ENCODE measurements around the gene TMPRSS6.

TMPRSS6 gene

DNA sequence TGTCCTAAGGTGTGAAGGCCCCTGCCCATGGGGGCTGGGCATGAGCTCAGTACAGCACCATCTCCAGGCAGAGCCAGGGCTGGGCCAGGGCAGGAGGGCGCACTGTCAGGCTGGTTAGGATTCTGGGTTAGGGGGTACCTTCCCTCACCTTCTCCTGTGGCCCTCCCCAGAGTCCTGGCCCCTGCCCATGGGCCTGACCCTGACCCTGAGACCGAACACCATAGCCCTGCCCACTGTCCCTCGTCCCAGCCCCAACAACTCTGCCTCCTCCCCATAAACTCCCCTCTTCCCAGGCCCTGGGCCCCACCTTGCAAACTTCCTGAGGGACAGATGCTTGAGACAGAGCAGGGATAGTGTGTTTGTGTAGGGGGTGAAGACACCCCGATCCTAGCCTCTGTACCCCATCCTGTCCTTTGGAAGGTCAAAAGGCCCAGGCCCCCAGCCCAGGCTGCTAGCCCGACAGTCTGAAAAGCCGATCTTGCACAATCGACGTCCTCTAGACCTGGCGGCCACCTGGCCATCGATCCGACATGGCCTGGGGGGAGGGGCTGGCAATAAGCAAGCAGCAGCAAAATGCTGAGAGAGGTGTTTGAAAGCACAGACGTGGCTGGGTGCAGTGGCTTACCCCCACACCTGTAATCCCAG, 2.7 kb upstream of the TMPRSS6 start:
- DNase-seq, result no peak

DNA sequence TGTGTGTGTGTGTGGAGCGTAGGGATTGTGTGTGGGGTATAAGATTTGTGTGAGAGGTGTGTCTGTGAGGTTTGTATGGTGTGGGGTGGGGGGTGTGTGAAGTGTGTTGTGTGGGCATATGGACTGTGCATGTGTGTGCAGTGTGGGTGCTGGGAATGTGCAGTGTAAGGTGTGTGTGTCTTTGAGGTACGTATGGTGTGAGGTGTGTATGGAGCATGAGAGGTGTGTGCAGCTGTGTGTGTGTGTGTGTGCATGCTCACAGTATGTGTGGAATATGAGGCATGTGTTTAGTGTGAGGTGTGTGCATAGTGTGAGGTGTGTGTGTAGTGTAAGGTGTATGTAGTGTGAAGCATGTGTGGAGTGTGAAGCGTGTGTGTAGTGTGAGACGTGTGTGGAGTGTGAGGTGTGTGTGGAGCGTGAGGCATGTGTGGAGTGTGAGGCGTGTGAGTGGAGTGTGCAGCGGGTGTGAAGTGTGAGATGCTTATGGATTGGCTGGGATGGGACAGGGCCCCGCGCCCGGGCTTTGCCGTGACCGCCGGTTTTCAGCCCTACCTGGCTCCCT, 1.7 kb upstream of the TMPRSS6 start:
- DNase-seq, result no peak

DNA sequence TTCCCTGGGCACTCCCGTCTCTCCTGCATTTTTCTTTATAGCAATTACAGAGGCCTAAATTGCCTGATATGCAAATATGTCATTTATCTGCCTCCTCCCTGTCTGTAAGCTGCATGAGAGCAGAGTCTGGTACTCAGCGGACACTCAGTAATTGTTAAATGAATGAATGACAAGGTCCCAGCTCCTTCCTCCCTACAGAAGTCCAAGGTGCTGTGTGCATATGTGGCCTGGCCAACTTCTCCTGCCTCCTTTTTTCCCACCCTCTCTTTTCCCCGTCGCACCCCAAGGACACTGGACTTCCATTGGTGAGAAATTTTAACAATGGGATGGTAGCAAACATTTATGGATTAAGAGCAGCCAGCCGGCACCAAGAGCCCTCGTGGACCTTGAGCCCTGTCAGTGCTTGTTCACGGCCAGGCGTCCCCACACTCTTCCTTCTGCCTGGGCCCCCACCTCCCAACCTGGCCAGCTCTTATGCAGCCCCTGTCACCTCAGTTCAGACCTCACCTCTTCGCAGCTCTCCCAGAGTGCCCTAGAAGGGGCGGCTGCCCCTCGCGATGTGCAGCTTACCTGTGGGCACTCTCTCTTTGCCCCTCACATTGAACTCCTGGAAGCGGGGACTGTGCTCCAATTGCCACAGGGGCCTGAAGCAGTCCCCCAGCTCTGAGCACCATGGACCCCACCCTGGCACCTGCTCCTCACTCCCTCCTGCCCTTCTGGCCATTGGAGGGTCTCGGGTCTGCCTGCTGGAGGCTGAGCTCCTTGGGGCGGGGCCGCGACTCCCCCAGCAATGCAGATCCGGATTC, 1.5 kb downstream of the TMPRSS6 start:
- no peak for DNase-seq

DNA sequence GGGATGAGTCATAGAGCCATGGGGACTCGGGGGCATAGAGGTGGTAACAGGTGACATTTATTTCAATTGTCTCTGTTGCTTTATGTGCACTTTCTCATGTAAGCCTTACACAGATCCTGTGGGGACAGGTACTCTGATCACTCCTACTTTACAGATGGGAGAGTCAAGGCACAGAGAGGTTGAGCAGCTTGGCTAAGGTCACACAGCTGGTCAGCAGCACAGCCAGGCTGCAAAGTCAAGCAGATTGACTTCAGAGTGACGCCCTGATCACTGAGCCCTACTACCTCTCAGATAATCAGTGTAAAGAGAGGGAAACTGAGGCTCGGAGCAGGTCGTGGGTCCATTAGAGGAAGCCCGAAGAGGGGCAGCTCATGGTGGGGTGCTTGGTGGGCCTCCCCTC, 3.5 kb downstream of the TMPRSS6 start:
- DNase-seq, result no peak

DNA sequence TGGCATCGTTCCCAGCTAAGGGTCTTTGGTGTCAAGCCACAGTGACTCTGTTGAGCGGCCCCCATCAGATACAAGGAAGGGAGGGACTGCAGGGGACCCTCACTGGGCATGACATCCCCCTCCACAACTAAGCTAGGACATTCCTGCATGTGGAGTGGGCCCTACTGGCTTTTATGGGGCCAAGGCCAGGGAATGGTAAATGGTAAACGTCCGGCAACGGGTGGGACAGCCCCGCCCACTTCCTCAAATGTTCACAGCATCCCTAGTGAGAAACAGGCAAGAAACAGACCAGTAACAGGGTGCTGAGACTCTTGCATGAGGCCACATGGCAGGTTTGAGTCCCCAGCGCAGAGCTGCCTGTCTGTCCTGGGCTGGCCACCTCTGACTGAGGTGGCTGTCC, 4.4 kb downstream of the TMPRSS6 start:
- DNase-seq, result no peak

DNA sequence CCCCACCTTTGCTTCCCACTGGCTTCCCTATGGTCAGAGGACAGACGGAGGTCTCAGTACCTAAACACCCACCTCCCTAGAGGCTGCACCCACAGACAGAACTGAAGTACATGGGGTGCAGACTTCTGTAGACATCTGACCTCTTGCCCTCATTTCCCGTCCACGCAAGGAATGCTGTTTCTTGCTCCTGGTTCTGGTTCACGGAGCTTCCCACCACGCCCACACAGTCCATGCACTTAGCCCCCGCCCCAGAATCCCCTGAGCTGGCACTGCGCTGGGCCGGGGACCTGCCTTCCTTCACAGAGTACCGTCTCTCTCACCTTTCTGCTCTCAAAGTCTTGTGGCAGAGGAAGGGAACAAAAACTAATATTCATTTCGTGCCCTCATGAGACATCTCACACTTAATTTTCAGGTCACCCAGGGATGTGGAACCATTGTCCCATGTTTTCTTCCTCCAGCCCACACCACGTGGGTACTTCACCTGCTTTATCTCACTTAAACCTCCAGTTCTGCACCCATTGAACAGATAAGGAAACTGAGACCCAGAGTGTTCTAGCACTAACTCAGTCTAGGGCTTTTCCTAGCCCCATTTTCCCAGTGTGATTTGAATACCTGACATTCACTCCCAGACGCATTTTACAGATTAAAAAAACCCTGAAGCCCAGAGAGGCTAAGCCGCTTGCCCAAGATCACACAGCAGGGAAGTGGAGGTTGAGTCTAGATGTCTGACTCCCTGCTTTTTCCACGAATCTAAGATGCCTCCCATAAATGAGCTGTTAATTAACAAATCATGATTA, 5.7 kb downstream of the TMPRSS6 start:
- DNase-seq, result no peak

DNA sequence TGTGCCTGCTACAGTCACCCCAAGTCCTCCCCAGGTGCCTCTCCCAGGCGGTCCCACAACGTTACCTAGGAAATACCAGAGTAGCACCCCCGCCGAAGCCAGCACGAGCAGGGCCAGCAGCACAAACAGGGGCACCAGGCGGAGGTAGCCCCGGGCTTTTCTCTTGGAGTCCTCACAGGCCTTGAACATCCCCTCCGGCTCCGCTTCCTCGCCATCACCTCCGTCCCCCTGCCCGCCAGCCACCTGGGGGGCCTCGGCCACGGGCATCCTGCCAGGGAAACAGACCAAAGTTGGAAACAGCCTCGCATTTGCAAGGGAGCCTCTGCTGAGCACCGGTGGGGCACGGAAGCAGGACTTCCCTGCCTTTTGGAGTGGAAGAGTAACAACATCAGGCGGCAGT, 6.4 kb downstream of the TMPRSS6 start:
- DNase-seq, result no peak

DNA sequence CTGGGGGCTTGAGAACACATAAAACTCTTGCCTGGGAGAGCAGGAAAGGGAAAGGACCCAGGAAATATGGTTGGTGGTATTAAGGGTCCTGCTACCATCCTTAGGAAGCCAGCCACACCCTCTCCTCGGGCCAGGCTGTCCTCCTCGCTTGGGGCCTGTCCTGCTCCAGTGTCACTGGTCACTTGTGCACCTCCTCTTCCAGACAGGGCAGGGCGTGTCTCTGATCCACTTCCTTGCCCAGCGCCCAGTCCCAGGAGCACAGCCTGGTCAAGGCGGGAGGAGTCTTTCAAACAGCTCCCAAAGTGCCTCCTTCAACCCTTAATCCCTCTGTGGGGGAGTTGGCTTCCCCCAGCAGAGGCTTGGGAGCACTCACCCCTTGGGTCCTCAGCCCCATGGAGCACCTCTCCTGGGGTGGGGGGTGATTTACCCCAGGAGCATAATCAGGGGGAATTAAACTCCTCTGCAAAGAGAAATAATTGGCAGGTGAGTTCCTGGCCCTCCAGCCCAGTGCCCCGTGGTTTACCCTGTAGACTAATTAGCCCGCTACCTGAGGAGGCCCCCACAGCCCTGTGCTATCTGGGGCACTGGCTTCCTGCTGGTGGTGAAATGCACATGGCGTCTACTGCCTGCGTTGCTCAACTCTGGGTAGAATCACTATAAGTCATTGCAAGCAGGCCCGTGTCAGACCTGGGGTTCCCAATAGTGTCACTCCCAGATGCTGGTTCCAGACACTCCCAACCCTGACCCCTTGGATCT, 8.0 kb downstream of the TMPRSS6 start:
- no peak for DNase-seq

DNA sequence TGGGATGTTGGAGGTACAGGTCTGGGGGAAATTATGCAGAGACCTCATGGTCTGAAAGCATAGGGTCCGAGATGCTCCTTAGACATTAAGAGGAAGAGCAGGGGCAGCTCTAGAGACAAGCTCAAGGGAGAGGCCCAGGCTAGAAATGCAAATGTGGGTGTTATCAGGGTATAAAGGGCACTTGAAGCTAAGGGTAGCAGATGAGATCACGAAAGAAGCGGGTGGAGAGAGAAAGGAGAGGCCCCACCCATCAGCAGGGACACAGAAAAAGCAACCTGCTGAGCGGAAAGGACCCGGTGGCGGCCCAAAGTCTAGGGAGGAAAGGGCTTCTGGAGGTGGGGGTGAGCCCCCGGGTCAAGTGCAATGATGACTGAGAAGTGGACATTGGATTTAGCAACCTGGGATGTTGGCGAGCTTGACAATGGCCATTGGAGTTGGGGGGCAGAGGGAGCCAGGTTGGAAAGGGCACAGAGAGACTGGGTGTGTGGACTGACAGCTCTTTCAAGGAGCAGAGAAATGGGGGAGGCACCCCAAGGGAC, 8.9 kb downstream of the TMPRSS6 start:
- DNase-seq, result no peak

DNA sequence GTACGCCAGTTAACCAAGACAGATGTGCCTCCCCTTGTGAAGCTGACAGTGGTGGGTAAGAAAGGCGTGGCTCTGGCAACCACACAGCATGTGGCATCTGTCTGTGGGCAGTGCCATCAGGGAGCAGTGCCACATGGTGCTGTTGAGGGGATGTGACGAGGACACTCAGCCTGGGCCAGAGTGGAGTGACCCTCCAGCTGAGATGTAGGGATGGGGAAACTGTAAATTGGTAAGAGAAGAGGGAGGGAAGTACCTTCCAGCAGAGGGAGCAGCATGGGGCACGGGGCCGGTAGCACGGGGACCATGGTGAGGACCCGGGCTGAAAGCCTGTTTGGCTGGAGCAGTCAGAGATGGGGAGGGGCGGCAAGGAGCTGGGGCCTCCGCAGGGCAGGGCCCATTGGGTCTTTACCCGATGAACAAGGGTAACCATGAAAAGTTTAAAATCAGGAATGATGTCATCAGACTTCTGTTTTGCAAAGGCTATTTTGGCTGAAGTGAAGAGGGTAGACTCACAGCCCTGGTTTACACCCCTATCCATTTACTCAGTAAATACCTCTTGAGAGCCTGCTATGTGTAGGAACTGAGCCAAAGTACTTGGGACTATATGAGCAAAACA, 10.4 kb downstream of the TMPRSS6 start:
- DNase-seq, result peak in 1 of 2 experiments; percentile 16

DNA sequence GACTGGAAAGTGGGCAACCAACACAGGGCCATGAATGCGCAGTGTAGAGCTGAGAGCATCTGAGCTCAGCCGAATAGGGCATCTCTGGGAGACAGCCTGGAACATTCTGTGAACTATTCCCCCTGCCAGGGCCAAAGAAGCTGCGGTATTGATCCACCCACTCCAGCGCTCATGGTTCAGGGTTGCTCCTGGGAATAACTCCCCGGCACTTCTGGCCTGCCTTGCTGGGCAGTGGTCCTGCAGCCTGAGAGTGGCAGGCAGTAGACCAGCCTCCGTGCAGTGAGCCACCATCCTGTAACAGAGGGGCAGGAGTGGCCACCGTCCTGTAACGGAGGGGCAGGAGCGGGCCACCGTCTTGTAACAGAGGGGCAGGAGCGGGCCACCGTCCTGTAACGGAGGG, 12.2 kb downstream of the TMPRSS6 start:
- DNase-seq, result no peak

DNA sequence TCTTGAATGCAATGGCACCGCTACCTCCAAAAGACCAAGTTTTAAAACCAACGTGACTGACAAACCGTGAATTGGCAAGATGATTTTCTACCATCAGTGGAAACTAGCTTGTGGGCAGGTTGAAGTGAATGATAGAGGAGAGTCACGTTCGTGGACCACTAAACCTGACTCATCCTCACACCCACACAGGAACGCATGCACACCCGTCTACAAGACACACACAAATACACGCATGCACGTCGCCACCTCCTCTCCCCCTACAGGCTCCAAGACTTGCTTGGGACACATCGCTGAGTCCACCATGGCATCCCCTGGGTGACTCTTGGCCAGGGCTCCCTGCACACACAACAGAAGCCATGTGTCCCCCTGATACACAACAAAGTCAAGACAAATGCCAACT, 14.4 kb downstream of the TMPRSS6 start:
- DNase-seq, result no peak

DNA sequence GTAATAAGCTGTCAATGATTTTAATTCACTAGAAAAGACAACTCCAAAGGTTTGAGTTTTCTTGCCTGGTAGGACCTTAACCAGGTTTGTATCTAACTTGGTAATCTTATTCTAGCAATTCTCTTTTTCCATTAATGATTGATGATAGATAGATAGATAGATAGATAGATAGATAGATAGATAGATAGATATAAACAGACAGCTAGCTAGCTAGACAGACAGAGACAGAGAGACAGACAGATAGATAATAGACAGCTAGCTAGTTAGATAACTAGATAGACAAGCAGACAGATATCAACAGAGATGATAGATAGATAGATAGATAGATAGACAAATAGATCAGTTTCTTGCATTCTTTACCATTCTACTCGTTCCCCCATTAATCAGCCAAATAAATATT, 15.3 kb downstream of the TMPRSS6 start:
- DNase-seq, result no peak

DNA sequence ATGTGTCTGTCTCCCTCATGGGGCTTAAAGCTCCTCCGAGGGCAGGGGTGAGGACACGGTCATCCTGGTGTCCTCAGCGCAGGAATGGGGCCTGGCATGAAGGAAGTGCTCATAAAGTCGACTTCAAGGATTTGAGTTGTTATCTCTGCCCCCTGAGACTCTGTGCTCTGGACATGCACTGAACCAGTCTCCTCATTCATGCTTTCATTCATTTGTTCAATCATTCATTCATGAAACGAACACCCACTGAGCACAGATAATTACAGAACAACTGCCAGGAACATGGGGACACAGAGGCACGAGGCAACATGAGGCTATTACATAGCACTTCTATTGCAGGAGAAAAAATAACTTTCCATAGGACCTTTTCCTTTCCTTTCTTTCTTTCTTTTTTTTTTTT, 16.5 kb downstream of the TMPRSS6 start:
- DNase-seq, result no peak

DNA sequence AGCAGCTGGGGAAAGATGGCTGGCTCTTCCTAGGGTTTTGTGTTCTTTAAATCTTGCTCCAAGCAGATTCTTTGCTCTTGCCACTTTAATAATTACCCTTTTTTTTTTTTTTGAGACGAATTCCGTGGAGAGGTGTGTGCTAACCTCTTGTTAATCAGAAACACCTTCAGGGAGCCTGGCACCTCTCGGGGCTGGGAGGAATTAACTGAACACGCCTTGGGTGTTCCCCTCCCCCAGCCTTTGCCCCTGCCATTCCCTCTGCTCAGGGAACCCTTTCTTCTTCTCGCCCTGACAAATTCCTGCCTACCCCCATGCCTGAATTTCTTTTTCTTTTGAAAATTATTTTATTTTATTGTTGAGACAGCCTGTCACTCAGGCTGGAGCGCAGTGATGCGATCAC, 17.5 kb downstream of the TMPRSS6 start:
- no peak for DNase-seq

DNA sequence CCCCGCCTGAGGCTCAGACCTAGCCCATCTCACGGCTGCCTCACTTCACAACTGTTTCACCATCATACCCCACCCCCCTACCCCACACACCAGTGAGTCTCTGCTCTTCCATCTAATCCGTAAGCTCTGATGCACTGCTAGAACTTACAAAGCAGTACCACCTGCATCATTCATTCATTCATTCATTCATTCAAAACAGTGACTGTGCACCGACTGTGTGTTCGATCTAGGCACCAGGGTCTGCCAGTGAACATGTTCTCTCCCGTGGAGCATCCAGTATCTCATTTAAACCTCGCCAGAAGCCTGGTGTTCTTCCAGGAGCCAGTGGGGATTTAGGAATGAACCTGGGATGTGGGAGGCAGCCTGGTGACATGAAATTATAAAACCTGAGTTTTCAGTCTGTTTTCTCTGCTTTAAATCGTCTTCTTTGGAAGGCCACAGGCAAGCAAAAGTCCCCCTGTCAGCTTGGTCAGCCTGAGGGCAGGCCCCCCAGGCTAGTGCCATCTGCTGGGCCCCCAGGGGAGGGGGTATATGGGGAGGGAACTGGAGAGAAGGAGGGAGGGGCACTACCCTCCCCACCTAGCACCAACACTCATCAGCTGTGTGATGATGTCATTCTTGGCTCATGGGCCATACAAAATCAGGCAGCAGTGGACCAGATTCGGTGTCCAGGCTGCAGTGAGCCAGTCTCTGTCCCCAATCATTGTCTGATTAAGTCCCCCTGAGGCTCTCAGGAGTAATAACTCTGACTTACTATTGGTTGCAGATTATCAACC, 18.4 kb downstream of the TMPRSS6 start:
- DNase-seq, result no peak

DNA sequence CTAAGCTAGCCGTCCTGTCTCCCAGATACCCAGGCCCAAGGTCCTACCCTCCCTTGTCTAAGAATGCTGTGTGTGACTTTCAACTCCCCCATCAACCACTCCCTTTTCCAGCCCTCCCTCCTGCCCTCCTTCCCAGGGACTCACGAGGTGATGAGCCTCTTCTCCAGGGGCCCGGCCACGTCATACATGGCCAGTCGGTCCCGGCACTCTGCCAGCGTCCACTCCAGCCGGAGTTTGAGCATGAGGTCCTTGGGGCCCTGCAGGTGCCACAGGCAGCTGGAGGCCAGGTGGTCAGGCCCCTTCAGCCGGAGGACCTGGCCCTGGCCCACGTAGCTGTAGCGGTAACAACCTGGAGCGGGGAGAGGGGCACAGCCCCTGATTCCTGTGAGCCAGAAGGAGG, 20.1 kb downstream of the TMPRSS6 start:
- no peak for DNase-seq

DNA sequence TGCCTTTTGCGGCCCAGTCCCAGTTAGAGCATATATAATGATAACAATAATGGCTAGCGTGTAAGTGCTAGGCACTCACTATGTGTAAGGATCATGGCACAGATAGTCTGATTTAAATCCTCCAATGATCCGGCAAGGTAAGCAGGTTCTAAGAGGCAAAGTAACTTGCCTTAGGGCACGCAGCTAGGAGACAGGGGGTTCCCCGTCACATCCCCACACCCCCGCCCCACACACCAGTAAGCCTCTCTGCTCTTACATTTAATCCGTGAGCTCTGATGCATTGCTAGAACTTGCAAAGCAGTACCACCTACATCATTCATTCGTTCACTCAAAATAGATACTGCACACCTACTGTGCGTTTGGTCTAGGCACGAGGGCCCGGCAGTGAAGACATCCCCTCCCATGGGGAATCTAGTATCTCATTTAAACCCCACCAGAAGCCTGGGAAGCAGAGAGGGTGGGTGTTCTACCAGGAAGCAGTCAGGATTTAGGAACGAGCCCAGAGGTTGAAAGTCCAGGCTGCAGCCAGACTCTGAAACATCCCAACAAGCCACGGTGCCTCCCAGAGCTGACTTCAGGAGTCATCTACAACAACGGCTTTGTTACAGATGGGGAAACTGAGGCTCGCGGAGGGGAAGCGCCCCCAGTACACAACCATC, 20.6 kb downstream of the TMPRSS6 start:
- no peak for DNase-seq

DNA sequence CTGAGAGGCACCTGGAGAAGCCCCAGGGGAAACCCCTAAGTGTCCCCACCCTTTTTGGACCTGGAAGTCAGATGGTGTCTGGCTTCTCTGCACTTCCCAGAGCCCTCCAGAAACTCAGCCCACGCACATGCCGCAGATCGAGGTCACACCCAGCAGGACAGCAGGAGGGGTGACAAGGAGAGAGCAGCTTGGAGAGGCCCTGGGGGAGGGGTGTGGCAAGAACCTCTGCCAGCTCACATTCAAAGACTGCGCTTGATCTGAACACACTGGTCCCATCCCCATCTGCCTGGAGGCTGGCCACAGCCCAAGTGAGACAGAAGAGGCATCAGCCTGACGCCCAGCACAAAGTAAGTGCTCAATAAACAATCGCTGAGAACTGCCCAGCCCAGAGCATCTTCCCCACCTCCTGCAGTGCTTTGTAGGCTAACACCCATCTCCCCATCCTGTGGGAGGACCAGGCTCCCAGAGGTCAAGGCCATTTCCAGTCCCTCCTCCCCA, 21.4 kb downstream of the TMPRSS6 start:
- no peak for DNase-seq

DNA sequence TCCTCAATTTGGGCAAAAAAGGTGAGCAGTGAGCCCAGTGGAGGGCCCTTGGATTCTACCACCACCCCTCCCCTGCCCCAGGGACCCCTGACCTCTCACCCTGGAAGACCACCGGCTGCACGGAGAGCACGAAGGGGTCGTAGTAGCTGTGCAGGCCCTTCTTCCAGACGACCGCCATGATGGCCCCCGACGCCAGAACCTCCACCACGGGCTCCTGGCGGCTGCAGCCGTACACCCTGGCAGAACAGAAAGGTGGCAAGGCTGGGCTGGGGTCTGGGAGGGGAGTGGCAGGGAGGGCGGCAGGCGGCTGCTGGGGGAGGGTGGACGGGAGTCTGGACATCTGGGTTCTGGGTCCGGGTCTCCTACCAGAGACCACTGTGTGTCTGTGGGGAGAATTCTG, 23.3 kb downstream of the TMPRSS6 start:
- no peak for DNase-seq

DNA sequence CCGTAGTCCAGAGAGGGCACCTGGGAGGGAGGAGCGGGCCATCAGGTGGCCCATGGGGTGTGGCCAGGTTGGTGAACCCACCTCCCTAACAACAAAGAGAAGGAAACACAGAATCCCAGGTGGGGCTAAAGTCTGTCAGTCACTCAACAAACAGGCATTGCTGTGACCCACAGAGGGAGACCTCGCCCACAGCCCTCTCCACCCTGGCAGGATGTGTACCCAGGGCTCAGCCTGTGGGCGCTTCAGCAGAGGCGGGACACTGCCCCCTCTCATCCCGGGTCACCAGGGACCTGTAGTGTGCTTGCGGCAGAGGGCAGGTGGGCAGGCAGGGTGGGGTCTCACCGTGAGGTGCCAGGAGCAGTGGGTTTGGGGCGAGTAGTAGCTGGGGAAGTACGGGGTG, 25.1 kb downstream of the TMPRSS6 start:
- no peak for DNase-seq
